ENCODE measurements around the gene PPP1R3F. TPM values are rescaled to one million over a fixed set of nuclear protein-coding genes. Genes with fewer than 3 reads are reported as not detected.
"Not testable (repeated sequence)": the region's sequence is repeated elsewhere in the genome, so short reads cannot be mapped to it uniquely, and the experiment has no call there.

Gene PPP1R3F
- total and polyA plus RNA-seq, 2 donors (not counting 1 experiment from before 2014, with no cell fraction given), result 3.7 to 10.2 TPM

DNA sequence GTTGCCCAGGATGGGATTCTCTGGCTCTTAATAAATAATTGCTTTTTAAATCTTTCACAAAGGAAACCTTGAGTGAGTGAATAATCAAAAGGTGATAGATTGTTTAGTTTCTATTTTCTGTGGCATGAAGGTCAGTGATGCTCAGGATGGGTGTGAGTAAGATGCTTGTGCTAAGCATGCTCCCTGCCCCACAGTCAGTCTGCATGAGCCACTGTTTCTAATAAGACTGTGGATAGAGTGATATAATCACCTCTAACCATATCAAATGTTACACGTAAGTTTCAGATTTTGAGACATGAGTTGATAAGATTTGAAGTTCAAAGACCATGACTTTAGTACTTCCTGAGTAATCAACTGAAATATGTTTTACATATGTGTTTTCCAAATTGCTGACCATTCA is 31.1 kb downstream of the PPP1R3F start:
- H3K4me2 ChIP-seq (replicated peaks; ENCODE audit: low read depth, low read length, poor library complexity, severe bottlenecking), result no peak overlapping the region
- H3K9ac ChIP-seq (ENCODE audit: low read length), result no peak overlapping the region
- no peaks in the 10 kb centered on the region for H3K36me3 ChIP-seq (replicated peaks in 1 of 2; ENCODE audit: control extremely low read depth in 1 of 2, control insufficient read depth in 1 of 2, extremely low read depth in 1 of 2, insufficient read depth in 2 of 2, low read length in 1 of 2)
- no CpG with 5 or more reads among the region's 1 CpG for WGBS (ENCODE audit: insufficient coverage)
- H3K27ac ChIP-seq (ENCODE audit: low read length in 2 of 2), result no peak overlapping the region
- no peaks in the 10 kb centered on the region for H3K9me3 Mint-ChIP-seq (ENCODE audit: insufficient read depth)
- H3K4me3 ChIP-seq (ENCODE audit: control extremely low read depth in 1 of 5, extremely low read depth in 1 of 5, insufficient read depth in 1 of 5, low read depth in 2 of 5, low read length in 4 of 5), result no peak overlapping the region
- no peaks in the 10 kb centered on the region for H3K79me2 ChIP-seq (ENCODE audit: control insufficient read depth, insufficient read depth, low read length)
- ChIA-PET CTCF (interaction anchor here (0.7 kb wide), 1 partner anchor 9 kb away, joined by 3 read pairs; no protein-coding TSS in a partner anchor), POLR2A (no interaction called here)
- no peak overlapping the region for H2AFZ ChIP-seq (ENCODE audit: insufficient read depth, low read depth, low read length, poor library complexity, severe bottlenecking)
- no peaks in the 10 kb centered on the region for H4K20me1 ChIP-seq (ENCODE audit: control insufficient read depth, insufficient read depth, low read length, poor library complexity, severe bottlenecking)
- no peaks in the 10 kb centered on the region for H3K4me1 ChIP-seq (ENCODE audit: control insufficient read depth in 2 of 2, insufficient read depth in 2 of 2, low read length in 2 of 2)
- H3K4me1 Mint-ChIP-seq, result no peaks in the 10 kb centered on the region
- H3K27me3 Mint-ChIP-seq, result peaks cover 3% of the 10 kb centered on the region
- no peaks in the 10 kb centered on the region for H3K27me3 ChIP-seq (replicated peaks in 1 of 4; ENCODE audit: control extremely low read depth in 1 of 4, control insufficient read depth in 3 of 4, insufficient read depth in 4 of 4, low read length in 3 of 4)
- H3K4me3 Mint-ChIP-seq, result no peak overlapping the region
- TF ChIP-seq, protein P1, sequence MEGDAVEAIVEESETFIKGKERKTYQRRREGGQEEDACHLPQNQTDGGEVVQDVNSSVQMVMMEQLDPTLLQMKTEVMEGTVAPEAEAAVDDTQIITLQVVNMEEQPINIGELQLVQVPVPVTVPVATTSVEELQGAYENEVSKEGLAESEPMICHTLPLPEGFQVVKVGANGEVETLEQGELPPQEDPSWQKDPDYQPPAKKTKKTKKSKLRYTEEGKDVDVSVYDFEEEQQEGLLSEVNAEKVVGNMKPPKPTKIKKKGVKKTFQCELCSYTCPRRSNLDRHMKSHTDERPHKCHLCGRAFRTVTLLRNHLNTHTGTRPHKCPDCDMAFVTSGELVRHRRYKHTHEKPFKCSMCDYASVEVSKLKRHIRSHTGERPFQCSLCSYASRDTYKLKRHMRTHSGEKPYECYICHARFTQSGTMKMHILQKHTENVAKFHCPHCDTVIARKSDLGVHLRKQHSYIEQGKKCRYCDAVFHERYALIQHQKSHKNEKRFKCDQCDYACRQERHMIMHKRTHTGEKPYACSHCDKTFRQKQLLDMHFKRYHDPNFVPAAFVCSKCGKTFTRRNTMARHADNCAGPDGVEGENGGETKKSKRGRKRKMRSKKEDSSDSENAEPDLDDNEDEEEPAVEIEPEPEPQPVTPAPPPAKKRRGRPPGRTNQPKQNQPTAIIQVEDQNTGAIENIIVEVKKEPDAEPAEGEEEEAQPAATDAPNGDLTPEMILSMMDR (IDR thresholded peaks at IDR 0.05), result no peak
- TF ChIP-seq EZH2 (IDR thresholded peaks at IDR 0.05; ENCODE audit: borderline replicate concordance, insufficient read depth, low read depth, low read length, poor library complexity, severe bottlenecking), result no peak
- no peak overlapping the region for H3K27ac Mint-ChIP-seq
- intact Hi-C loops (cut with micrococcal nuclease), result no loop called here
- DNase-seq, result no peak
- ATAC-seq (ENCODE audit: low read depth), result no peak
- H3K9me3 ChIP-seq (ENCODE audit: control extremely low read depth in 1 of 3, control insufficient read depth in 2 of 3, insufficient read depth in 1 of 3, low read length in 2 of 3), result no peaks in the 10 kb centered on the region

DNA sequence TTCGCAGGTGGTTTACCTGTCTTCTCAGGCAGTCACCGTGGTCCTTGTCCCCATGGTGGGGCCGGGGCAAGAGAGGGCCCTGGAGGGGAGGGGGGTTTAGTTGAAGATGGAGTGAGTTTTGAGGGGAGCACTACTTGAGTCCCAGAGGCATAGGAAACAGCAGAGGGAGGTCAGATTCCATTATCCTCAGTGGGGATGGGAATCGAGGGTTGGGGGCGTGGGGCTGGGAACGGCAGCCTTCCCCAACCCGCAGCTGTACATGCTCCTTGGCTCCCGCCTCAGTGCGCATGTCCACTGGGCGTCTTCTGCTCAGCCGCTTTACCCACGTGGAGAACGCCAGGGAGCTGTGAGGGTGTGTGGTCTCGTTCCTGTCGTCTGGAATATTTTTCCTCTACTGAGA is 33.8 kb downstream of the PPP1R3F start, which contains the start of gene GAGE10:
Gene GAGE10, plus strand, starts transcription at position 301 of the 400 bp plus-strand sequence. CDS start 1,214 bp downstream, outside the sequence.
- no peaks in the 10 kb centered on the region for H3K9me3 ChIP-seq (ENCODE audit: control extremely low read depth in 1 of 3, control insufficient read depth in 2 of 3, insufficient read depth in 1 of 3, low read length in 2 of 3)
- WGBS (ENCODE audit: insufficient coverage), result 96% methylated on average over 5 of the region's 15 CpGs
- H3K4me1 ChIP-seq (ENCODE audit: control insufficient read depth in 2 of 2, insufficient read depth in 2 of 2, low read length in 2 of 2), result no peaks in the 10 kb centered on the region
- intact Hi-C loops (cut with micrococcal nuclease), result no loop called here
- TF ChIP-seq, protein P1 (IDR thresholded peaks at IDR 0.05), result no peak
- TF ChIP-seq EZH2 (IDR thresholded peaks at IDR 0.05; ENCODE audit: borderline replicate concordance, insufficient read depth, low read depth, low read length, poor library complexity, severe bottlenecking), result no peak
- no peaks in the 10 kb centered on the region for H3K27me3 ChIP-seq (replicated peaks in 1 of 4; ENCODE audit: control extremely low read depth in 1 of 4, control insufficient read depth in 3 of 4, insufficient read depth in 4 of 4, low read length in 3 of 4)
- no peak within 1 kb of the TSS for H3K9ac ChIP-seq (ENCODE audit: low read length)
- no peak within 1 kb of the TSS for H3K27ac ChIP-seq (ENCODE audit: low read length in 2 of 2)
- ChIA-PET CTCF (no interaction called here), POLR2A (no interaction called here)
- no peak within 1 kb of the TSS for H2AFZ ChIP-seq (ENCODE audit: insufficient read depth, low read depth, low read length, poor library complexity, severe bottlenecking)
- no peak within 1 kb of the TSS for H3K4me3 Mint-ChIP-seq
- peaks cover 3% of the 10 kb centered on the region for H3K27me3 Mint-ChIP-seq
- H3K27ac Mint-ChIP-seq, result no peak within 1 kb of the TSS
- DNase-seq, result no peak
- no peaks in the 10 kb centered on the region for H3K36me3 ChIP-seq (replicated peaks in 1 of 2; ENCODE audit: control extremely low read depth in 1 of 2, control insufficient read depth in 1 of 2, extremely low read depth in 1 of 2, insufficient read depth in 2 of 2, low read length in 1 of 2)
- H3K4me2 ChIP-seq (replicated peaks; ENCODE audit: low read depth, low read length, poor library complexity, severe bottlenecking), result no peak within 1 kb of the TSS
- no peaks in the 10 kb centered on the region for H3K4me1 Mint-ChIP-seq
- H3K79me2 ChIP-seq (ENCODE audit: control insufficient read depth, insufficient read depth, low read length), result no peaks in the 10 kb centered on the region
- no peak within 1 kb of the TSS for H3K4me3 ChIP-seq (ENCODE audit: control extremely low read depth in 1 of 5, extremely low read depth in 1 of 5, insufficient read depth in 1 of 5, low read depth in 2 of 5, low read length in 4 of 5)
- no peak for ATAC-seq (ENCODE audit: low read depth)
- H4K20me1 ChIP-seq (ENCODE audit: control insufficient read depth, insufficient read depth, low read length, poor library complexity, severe bottlenecking), result no peaks in the 10 kb centered on the region
- H3K9me3 Mint-ChIP-seq (ENCODE audit: insufficient read depth), result no peaks in the 10 kb centered on the region

DNA sequence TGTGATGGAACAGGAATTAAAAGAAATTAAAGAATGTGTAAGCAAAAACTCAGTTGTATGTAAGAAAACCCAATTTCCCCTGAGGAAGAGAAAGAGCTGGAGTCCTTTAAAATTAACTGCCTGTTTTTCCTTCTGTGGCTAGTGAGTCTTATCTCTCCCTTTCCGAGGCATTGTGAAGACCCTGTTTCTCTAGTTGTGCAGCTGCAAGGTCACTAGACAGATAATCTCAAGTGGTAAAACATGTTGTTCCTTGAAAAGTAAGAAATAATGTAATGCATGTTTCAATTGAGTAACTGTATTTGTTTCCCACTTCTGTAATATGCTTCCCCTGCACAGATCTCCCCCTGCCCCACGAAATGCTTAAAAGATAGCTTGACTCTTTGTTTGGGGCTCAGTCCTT is 38.2 kb downstream of the PPP1R3F start:
- H3K27ac ChIP-seq (ENCODE audit: low read length in 2 of 2); H2AFZ ChIP-seq (ENCODE audit: insufficient read depth, low read depth, low read length, poor library complexity, severe bottlenecking); CTCF ChIA-PET; H4K20me1 ChIP-seq (ENCODE audit: control insufficient read depth, insufficient read depth, low read length, poor library complexity, severe bottlenecking); H3K36me3 ChIP-seq (replicated peaks in 1 of 2; ENCODE audit: control extremely low read depth in 1 of 2, control insufficient read depth in 1 of 2, extremely low read depth in 1 of 2, insufficient read depth in 2 of 2, low read length in 1 of 2); POLR2A ChIA-PET; H3K27me3 Mint-ChIP-seq; H3K79me2 ChIP-seq (ENCODE audit: control insufficient read depth, insufficient read depth, low read length); H3K4me2 ChIP-seq (replicated peaks; ENCODE audit: low read depth, low read length, poor library complexity, severe bottlenecking); ATAC-seq (ENCODE audit: low read depth); intact Hi-C loops (cut with micrococcal nuclease); H3K9me3 ChIP-seq (ENCODE audit: control extremely low read depth in 1 of 3, control insufficient read depth in 2 of 3, insufficient read depth in 1 of 3, low read length in 2 of 3); H3K27ac Mint-ChIP-seq; DNase-seq; H3K27me3 ChIP-seq (replicated peaks in 1 of 4; ENCODE audit: control extremely low read depth in 1 of 4, control insufficient read depth in 3 of 4, insufficient read depth in 4 of 4, low read length in 3 of 4); H3K4me3 ChIP-seq (ENCODE audit: control extremely low read depth in 1 of 5, extremely low read depth in 1 of 5, insufficient read depth in 1 of 5, low read depth in 2 of 5, low read length in 4 of 5); H3K4me3 Mint-ChIP-seq; H3K9ac ChIP-seq (ENCODE audit: low read length); H3K9me3 Mint-ChIP-seq (ENCODE audit: insufficient read depth): not testable (repeated sequence)
- H3K4me1 ChIP-seq (ENCODE audit: control insufficient read depth in 2 of 2, insufficient read depth in 2 of 2, low read length in 2 of 2), result peaks cover 11 to 20% of the 10 kb centered on the region in 2 donors
- WGBS (ENCODE audit: insufficient coverage), result no CpG with 5 or more reads among the region's 2 CpGs
- peaks cover 19% of the 10 kb centered on the region for H3K4me1 Mint-ChIP-seq

Data from B cell (primary cell).